GDM1 (cell line): ENCODE results near the gene TBCEL.
"Not testable (repeated sequence)": the region's sequence is repeated elsewhere in the genome, so short reads cannot be mapped to it uniquely, and the experiment has no call there.

Experiments
- DNase-seq: peaks from one replicate; lab custom pipeline; 2025; lab: John Stamatoyannopoulos, UW

The TBCEL gene

GRCh38 chr11:121108413-121108812 is 84.5 kb downstream of the TBCEL start:
- no peak for DNase-seq

GRCh38 chr11:121109471-121109870 is 85.6 kb downstream of the TBCEL start:
- DNase-seq = no peak

- no peak for DNase-seq
Measured at GRCh38 chr11:121109916-121110586, 86.1 kb downstream of the TBCEL start.

- no peak for DNase-seq
Measured at GRCh38 chr11:121110871-121111724, 87.2 kb downstream of the TBCEL start.

- no peak for DNase-seq
Measured at GRCh38 chr11:121112498-121113455, 88.9 kb downstream of the TBCEL start.

- DNase-seq = no peak
Measured at GRCh38 chr11:121113611-121114010, 89.7 kb downstream of the TBCEL start.

GRCh38 chr11:121115024-121115423 is 91.1 kb downstream of the TBCEL start:
- DNase-seq = not testable (repeated sequence)

GRCh38 chr11:121117788-121118187 is 93.9 kb downstream of the TBCEL start:
- no peak for DNase-seq

GRCh38 chr11:121119440-121119839 is 95.5 kb downstream of the TBCEL start:
- no peak for DNase-seq

GRCh38 chr11:121122328-121122727 is 98.4 kb downstream of the TBCEL start:
- no peak for DNase-seq

- DNase-seq = no peak
Measured at GRCh38 chr11:121123496-121124069, 99.7 kb downstream of the TBCEL start.

- no peak for DNase-seq
Measured at GRCh38 chr11:121127809-121128208, 103.9 kb downstream of the TBCEL start.

- no peak for DNase-seq
Measured at GRCh38 chr11:121129362-121130340, 105.7 kb downstream of the TBCEL start.

GRCh38 chr11:121131656-121132055 is 107.8 kb downstream of the TBCEL start:
- DNase-seq = no peak

- no peak for DNase-seq
Measured at GRCh38 chr11:121132211-121132976, 108.5 kb downstream of the TBCEL start.

GRCh38 chr11:121134741-121135312 is 110.9 kb downstream of the TBCEL start:
- no peak for DNase-seq

- no peak for DNase-seq
Measured at GRCh38 chr11:121137005-121137404, 113.1 kb downstream of the TBCEL start.

- no peak for DNase-seq
Measured at GRCh38 chr11:121138259-121138658, 114.4 kb downstream of the TBCEL start.

GRCh38 chr11:121140369-121140768 is 116.5 kb downstream of the TBCEL start:
- no peak for DNase-seq
